B cell (primary cell): ENCODE data around the gene CDH18.

Source experiments
- EZH2 ChIP-seq: IDR thresholded peaks from 2 replicates; pipeline ENCODE4 v1.6.1; 2012; ENCODE audit warnings: borderline replicate concordance, low read depth, mild to moderate bottlenecking, moderate library complexity, low read length; ENCODE audit not compliant: insufficient read depth, poor library complexity, severe bottlenecking
- TF ChIP-seq, protein P1 (sequence below): fragments of 200-600 bp; IDR thresholded peaks from one replicate; pipeline ENCODE4 v1.8.0; 2022; ENCODE audit warnings: antibody characterized with exemption, mild to moderate bottlenecking

DNA sequence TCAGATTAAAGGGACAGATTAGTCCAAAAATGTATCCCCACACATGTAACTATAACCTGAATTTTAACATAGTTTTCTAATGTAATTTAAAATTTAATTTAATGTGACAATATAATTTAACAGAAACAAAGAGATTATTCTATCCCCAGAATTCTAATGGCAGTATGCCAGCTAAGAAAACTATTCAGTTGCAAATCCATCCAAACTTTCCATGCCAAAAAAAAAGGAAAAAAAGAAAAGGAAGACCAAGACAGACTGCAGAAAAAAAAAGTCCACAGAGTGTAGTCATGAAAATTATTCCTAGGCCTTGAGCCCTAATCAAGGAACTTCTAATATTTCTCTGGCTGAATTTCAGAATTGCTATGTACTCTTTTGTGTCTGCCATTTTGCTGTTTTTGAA lies 217.6 kb downstream of the CDH18 start:
- TF ChIP-seq, protein P1, sequence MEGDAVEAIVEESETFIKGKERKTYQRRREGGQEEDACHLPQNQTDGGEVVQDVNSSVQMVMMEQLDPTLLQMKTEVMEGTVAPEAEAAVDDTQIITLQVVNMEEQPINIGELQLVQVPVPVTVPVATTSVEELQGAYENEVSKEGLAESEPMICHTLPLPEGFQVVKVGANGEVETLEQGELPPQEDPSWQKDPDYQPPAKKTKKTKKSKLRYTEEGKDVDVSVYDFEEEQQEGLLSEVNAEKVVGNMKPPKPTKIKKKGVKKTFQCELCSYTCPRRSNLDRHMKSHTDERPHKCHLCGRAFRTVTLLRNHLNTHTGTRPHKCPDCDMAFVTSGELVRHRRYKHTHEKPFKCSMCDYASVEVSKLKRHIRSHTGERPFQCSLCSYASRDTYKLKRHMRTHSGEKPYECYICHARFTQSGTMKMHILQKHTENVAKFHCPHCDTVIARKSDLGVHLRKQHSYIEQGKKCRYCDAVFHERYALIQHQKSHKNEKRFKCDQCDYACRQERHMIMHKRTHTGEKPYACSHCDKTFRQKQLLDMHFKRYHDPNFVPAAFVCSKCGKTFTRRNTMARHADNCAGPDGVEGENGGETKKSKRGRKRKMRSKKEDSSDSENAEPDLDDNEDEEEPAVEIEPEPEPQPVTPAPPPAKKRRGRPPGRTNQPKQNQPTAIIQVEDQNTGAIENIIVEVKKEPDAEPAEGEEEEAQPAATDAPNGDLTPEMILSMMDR: no peak
- no peak for TF ChIP-seq EZH2
